ENCODE measurements around the gene CHD5.

GRCh38 chr1:6053206-6053546 lies 126.9 kb downstream of the CHD5 start:
- TF ChIP-seq CTCF (IDR thresholded peaks at IDR 0.05; ENCODE audit: borderline replicate concordance, extremely low read depth, low read length, poor library complexity, severe bottlenecking) (no peak), EZH2 (IDR thresholded peaks at IDR 0.05; ENCODE audit: borderline replicate concordance, low read depth, low read length, severe bottlenecking) (no peak)

Data from DND-41 (cell line).